Karpas-422 (cell line): Measurements from ENCODE around the gene RALGAPA2. TPM values are rescaled to one million over a fixed set of nuclear protein-coding genes. Genes with fewer than 3 reads are reported as not detected.

Experiments used
- DNase-seq: peaks from one replicate; pipeline ENCODE4 v3.0.0-alpha.2; 2015
- H2AFZ ChIP-seq: fragments of 200-600 bp; sonication (generic); 2 replicates; pipeline ENCODE4 v1.6.1; 2014; ENCODE audit warnings: antibody characterized with exemption, low read length, mixed read lengths
- H3K27ac ChIP-seq: fragments of 200-600 bp; sonication (generic); 2 replicates; pipeline ENCODE4 v1.5.1; 2014; ENCODE audit warnings: mild to moderate bottlenecking, low read length, moderate library complexity
- H3K27me3 ChIP-seq: fragments of 200-600 bp; sonication (generic); 2 replicates; pipeline ENCODE4 v1.6.1; 2014; ENCODE audit warnings: low read length, mixed read lengths
- H3K36me3 ChIP-seq: fragments of 200-600 bp; sonication (generic); 2 replicates; pipeline ENCODE4 v1.6.1; 2014; ENCODE audit warnings: low read length, mixed read lengths; ENCODE audit not compliant: insufficient read depth
- H3K4me1 ChIP-seq: fragments of 200-600 bp; sonication (generic); 2 replicates; pipeline ENCODE4 v1.6.1; 2014; ENCODE audit warnings: mild to moderate bottlenecking, low read length, mixed read lengths
- H3K4me2 ChIP-seq: fragments of 200-600 bp; sonication (generic); 2 replicates; pipeline ENCODE4 v1.6.1; 2014; ENCODE audit warnings: low read length, low read depth, mild to moderate bottlenecking; ENCODE audit not compliant: poor library complexity, severe bottlenecking
- H3K4me3 ChIP-seq: fragments of 200-600 bp; sonication (generic); 2 replicates; pipeline ENCODE4 v1.5.1; 2014; ENCODE audit warnings: mild to moderate bottlenecking, antibody characterized with exemption, low read length, mixed read lengths
- H3K79me2 ChIP-seq: fragments of 200-600 bp; sonication (generic); 2 replicates; pipeline ENCODE4 v1.6.1; 2014; ENCODE audit warnings: mild to moderate bottlenecking, low read length, mixed read lengths
- H3K9ac ChIP-seq: fragments of 200-600 bp; sonication (generic); 2 replicates; pipeline ENCODE4 v1.6.0; 2014; ENCODE audit warnings: low read length
- H3K9me2 ChIP-seq: fragments of 200-600 bp; sonication (generic), shearing (Covaris generic); replicated peaks from 2 replicates; pipeline ENCODE4 v1.6.0; 2014; ENCODE audit warnings: mild to moderate bottlenecking, low read length, moderate library complexity; ENCODE audit not compliant: insufficient read depth
- H3K9me3 ChIP-seq: fragments of 300-700, 200-600 bp; sonication (generic); 2 replicates; pipeline ENCODE4 v1.6.1; 2014; ENCODE audit warnings: low read length, mixed read lengths
- H4K20me1 ChIP-seq: fragments of 200-600 bp; sonication (generic); 2 replicates; pipeline ENCODE4 v1.6.1; 2014; ENCODE audit warnings: mild to moderate bottlenecking, antibody characterized with exemption, low read length, low read depth; ENCODE audit not compliant: insufficient read depth
- total RNA-seq: library from RNA; depleted of rRNA; stranded (reverse); fragments of >200 nt; shearing (Covaris generic); gene quantifications from 2 replicates; pipeline ENCODE4 v1.2.3, GENCODE V29; 2014; ENCODE audit warnings: low replicate concordance

The RALGAPA2 gene
- total RNA-seq, 1 experiment from 2014 or later, result 6.3 TPM

DNA sequence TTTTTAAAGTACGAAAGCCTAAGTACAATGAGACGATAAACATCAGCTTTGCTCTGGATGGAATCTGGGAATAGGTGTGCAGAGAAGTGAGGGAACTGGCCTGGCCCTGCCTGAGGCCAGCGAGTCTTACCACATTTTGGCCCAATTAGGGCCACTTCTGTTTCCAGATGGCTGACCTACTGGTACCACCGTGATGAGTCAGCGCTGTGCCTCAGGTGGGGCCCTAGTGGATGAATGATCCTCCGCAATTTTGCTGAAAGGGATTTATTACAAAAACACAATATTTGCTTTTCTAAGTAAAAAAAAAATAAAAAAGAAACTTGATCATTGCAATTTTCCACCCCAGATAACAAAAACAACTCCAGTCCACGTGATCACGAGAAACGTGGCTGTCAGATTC is 322.1 kb downstream of the RALGAPA2 start:
- no peak overlapping the region for H3K4me3 ChIP-seq
- H3K9me3 ChIP-seq, result no peaks in the 10 kb centered on the region
- no peak overlapping the region for H3K9ac ChIP-seq
- H3K27ac ChIP-seq, result no peak overlapping the region
- H3K9me2 ChIP-seq, result no peaks in the 10 kb centered on the region
- no peaks in the 10 kb centered on the region for H3K27me3 ChIP-seq
- H3K4me1 ChIP-seq, result no peaks in the 10 kb centered on the region
- no peak overlapping the region for H2AFZ ChIP-seq
- no peaks in the 10 kb centered on the region for H3K36me3 ChIP-seq
- no peaks in the 10 kb centered on the region for H4K20me1 ChIP-seq
- no peak for DNase-seq
- H3K4me2 ChIP-seq, result no peak overlapping the region
- H3K79me2 ChIP-seq, result no peaks in the 10 kb centered on the region

DNA sequence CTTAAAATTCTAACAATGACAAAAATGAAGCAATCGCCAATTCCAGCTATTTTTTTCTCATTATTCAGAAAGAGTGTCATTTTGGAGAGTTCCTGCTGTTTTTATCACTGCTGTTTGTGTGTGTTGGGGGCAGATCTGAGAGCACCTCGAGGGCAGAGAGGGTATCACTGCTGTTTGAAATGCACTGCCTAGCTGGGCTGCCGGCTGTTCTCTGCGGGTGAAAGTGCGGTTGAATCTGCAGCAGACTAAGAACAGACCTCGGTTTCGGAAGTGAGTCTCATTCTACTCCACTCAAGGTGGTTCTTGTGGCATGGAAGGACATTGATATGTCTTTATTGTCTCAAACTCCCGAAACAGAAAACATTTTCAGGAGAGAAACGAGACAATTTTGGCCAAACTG is 326.3 kb downstream of the RALGAPA2 start:
- no peaks in the 10 kb centered on the region for H3K27me3 ChIP-seq
- H3K4me1 ChIP-seq, result no peaks in the 10 kb centered on the region
- H3K9me3 ChIP-seq, result 0 out of 2 replicates have a peak, but pooled peaks cover under 1% of the 10 kb centered on the region
- H3K36me3 ChIP-seq, result no peaks in the 10 kb centered on the region
- H3K27ac ChIP-seq, result no peak overlapping the region
- H3K9ac ChIP-seq, result no peak overlapping the region
- no peaks in the 10 kb centered on the region for H3K9me2 ChIP-seq
- H4K20me1 ChIP-seq, result no peaks in the 10 kb centered on the region
- no peak overlapping the region for H3K4me3 ChIP-seq
- no peak overlapping the region for H2AFZ ChIP-seq
- H3K79me2 ChIP-seq, result no peaks in the 10 kb centered on the region
- H3K4me2 ChIP-seq, result no peak overlapping the region
- DNase-seq, result no peak

DNA sequence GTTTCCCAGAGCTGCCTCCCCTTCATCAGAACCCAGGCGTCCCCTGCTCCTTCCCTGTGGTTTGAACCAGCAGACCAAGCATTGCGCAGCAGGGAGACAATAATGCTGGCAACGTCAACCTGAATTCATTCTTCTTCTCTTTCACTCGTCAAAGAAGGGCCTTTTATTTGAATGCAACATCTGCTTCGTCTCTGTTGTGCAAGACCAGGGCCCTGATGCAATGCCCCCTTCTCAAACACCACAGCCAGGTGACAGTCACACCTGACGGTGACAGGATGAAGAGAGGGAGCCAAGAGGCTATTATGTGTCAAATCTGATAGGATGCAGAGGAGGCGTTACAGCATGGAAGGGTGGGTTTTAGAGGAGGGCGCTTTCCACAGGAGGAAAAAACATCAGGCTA is 336.6 kb downstream of the RALGAPA2 start:
- no peak for DNase-seq
- Histone ChIP-seq H3K9me3 (0 out of 2 replicates have a peak, but pooled peaks cover 3% of the 10 kb centered on the region), H3K4me1 (no peaks in the 10 kb centered on the region), H2AFZ (no peak overlapping the region), H3K9ac (no peak overlapping the region), H4K20me1 (no peaks in the 10 kb centered on the region), H3K4me3 (no peak overlapping the region), H3K4me2 (no peak overlapping the region), H3K36me3 (no peaks in the 10 kb centered on the region), H3K79me2 (no peaks in the 10 kb centered on the region), H3K9me2 (no peaks in the 10 kb centered on the region), H3K27me3 (no peaks in the 10 kb centered on the region), H3K27ac (no peak overlapping the region)

DNA sequence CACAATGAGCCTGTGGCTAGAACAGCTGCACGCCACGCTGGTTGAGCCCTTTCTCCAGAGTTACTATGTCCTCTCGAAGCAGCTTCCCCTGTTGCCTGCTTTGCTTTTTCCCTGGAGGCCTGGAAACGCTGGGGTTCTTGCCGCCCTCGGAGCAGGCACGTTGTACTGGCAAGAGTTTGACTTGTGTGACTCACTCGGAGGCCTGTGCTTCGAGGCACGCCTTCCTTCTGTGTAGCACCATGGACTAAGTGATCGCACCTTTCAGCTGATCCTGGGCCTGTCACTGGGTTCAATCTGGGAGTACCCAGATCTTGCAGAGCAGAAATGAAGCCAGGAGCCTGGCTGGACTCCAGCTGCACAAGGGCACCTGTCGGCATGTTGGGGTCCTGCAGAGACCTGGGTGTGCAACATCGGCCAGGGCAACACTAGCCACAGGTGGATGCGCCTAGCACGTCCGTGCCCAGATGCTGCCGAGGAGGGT is 339.3 kb downstream of the RALGAPA2 start:
- Histone ChIP-seq H3K9ac (no peak overlapping the region), H3K27ac (no peak overlapping the region), H3K9me3 (no peaks in the 10 kb centered on the region), H4K20me1 (no peaks in the 10 kb centered on the region), H3K79me2 (no peaks in the 10 kb centered on the region), H3K4me3 (no peak overlapping the region), H2AFZ (no peak overlapping the region), H3K27me3 (no peaks in the 10 kb centered on the region), H3K36me3 (no peaks in the 10 kb centered on the region), H3K4me1 (no peaks in the 10 kb centered on the region), H3K9me2 (no peaks in the 10 kb centered on the region), H3K4me2 (no peak overlapping the region)
- no peak for DNase-seq

DNA sequence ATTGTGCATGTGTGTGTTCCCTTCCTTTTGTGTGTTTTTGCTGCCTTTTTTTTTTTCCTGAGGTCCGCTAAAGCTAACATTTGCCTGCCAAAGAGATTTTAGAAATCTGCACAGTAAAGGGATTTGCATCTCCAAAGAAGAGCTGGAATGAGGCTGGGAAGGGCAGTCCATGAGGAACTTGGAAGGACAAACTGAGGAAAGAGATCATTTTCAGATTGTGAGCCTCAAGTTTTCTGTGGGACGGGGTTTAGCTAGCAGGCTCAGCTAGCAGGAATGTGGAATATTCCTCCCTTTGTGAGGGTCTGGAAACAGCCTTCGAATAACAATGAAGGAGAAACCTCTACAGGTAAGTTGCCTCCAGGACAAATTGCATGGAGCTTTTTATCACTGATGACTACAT is 340.8 kb downstream of the RALGAPA2 start:
- no peak for DNase-seq
- no peaks in the 10 kb centered on the region for H3K9me3 ChIP-seq
- no peak overlapping the region for H2AFZ ChIP-seq
- no peak overlapping the region for H3K4me3 ChIP-seq
- H3K36me3 ChIP-seq, result no peaks in the 10 kb centered on the region
- H3K27ac ChIP-seq, result no peak overlapping the region
- H3K4me1 ChIP-seq, result no peaks in the 10 kb centered on the region
- no peak overlapping the region for H3K9ac ChIP-seq
- no peaks in the 10 kb centered on the region for H3K79me2 ChIP-seq
- no peak overlapping the region for H3K4me2 ChIP-seq
- H4K20me1 ChIP-seq, result no peaks in the 10 kb centered on the region
- H3K27me3 ChIP-seq, result no peaks in the 10 kb centered on the region
- no peaks in the 10 kb centered on the region for H3K9me2 ChIP-seq

DNA sequence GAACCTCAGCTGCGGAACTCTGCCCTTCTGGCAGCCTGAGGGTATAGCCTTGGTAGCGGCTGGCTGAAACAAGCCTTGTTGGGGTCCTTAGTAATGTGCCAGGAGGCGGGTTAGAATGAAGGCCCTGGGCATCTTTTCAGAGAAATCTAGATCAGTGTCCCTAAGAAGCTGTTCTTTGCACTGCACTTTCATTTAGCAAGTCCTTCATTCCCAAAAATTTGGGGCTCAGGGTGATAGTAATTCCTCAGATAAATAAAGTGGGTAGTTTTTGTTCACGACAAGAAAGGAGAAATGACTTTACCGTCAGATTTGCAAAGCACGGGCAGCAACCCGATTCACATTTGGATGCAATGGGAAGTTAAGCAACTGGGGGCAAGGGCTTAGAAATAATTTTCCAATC is 341.4 kb downstream of the RALGAPA2 start:
- no peak overlapping the region for H3K9ac ChIP-seq
- no peaks in the 10 kb centered on the region for H3K4me1 ChIP-seq
- H3K4me2 ChIP-seq, result no peak overlapping the region
- no peaks in the 10 kb centered on the region for H4K20me1 ChIP-seq
- no peaks in the 10 kb centered on the region for H3K9me3 ChIP-seq
- H3K79me2 ChIP-seq, result no peaks in the 10 kb centered on the region
- H3K36me3 ChIP-seq, result no peaks in the 10 kb centered on the region
- H3K9me2 ChIP-seq, result no peaks in the 10 kb centered on the region
- H3K27ac ChIP-seq, result no peak overlapping the region
- DNase-seq, result no peak
- H3K27me3 ChIP-seq, result no peaks in the 10 kb centered on the region
- H3K4me3 ChIP-seq, result no peak overlapping the region
- H2AFZ ChIP-seq, result no peak overlapping the region

DNA sequence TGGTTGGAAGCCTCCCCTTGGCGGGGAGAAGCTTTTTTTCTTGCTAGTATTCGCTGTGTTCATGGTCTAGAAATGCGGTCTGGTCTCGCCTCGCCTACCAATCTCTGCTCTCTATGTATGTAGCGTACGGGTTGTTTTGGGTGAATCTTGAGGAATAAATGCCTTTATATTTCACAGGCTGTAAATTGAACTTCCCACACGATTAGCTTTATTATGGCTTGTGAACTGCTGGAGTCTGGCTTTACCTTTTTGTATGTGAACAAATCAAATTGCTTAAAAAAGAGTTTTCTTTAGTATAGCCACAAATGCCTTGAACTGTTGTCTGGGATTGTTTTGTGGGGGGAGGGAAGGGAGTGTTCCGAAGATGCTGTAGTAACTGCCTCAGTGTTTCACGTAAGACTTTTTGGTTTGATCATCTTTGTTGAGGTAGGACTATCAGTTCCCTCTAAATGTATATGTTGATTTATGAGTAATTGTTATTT is 342.3 kb downstream of the RALGAPA2 start:
- Histone ChIP-seq H3K27ac (no peak overlapping the region), H3K4me1 (no peaks in the 10 kb centered on the region), H4K20me1 (no peaks in the 10 kb centered on the region), H3K9me3 (no peaks in the 10 kb centered on the region), H2AFZ (no peak overlapping the region), H3K79me2 (no peaks in the 10 kb centered on the region), H3K27me3 (no peaks in the 10 kb centered on the region), H3K36me3 (no peaks in the 10 kb centered on the region), H3K9ac (no peak overlapping the region), H3K4me2 (no peak overlapping the region), H3K4me3 (no peak overlapping the region), H3K9me2 (no peaks in the 10 kb centered on the region)
- DNase-seq, result no peak

DNA sequence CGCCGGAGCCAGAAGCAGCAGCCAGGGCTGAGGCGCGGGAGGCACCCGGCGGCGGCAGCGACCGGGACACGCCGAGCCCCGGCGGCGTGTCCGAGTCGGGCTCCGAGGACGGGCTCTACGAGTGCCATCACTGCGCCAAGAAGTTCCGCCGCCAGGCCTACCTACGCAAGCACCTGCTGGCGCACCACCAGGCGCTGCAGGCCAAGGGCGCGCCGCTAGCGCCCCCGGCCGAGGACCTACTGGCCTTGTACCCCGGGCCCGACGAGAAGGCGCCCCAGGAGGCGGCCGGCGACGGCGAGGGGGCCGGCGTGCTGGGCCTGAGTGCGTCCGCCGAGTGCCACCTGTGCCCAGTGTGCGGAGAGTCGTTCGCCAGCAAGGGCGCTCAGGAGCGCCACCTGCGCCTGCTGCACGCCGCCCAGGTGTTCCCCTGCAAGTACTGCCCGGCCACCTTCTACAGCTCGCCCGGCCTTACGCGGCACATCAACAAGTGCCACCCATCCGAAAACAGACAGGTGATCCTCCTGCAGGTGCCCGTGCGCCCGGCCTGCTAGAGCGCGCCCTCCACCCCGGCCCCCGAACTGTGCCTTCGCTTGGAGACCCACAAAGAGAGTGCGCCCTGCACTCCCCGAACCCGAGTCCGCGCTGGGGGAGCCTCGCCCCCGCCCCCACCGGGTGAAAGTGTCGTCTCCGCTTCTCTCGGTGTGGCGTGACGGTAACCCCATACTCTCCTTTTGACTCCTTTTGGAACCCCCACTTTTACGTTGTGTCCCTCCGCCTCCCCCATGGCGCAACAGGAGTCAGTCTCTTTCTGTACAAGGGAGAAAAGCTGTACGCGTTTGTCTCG is 343.0 kb downstream of the RALGAPA2 start:
- Histone ChIP-seq H3K79me2 (no peaks in the 10 kb centered on the region), H3K9ac (no peak overlapping the region), H3K36me3 (no peaks in the 10 kb centered on the region), H3K4me1 (no peaks in the 10 kb centered on the region), H2AFZ (no peak overlapping the region), H3K9me3 (no peaks in the 10 kb centered on the region), H3K27me3 (no peaks in the 10 kb centered on the region), H3K9me2 (no peaks in the 10 kb centered on the region), H4K20me1 (no peaks in the 10 kb centered on the region), H3K4me2 (no peak overlapping the region), H3K27ac (no peak overlapping the region), H3K4me3 (no peak overlapping the region)
- no peak for DNase-seq
